DMS153 treated with DMSO at 0.1 percent for 48 hours (cell line): Measurements from ENCODE around the gene TPSD1.
"Not testable (repeated sequence)": the region's sequence is repeated elsewhere in the genome, so short reads cannot be mapped to it uniquely, and the experiment has no call there.

Experiments used
- DNase-seq: peaks from one replicate; lab custom pipeline; 2025; ENCODE audit not compliant: unreplicated experiment; lab: John Stamatoyannopoulos, UW

The TPSD1 gene

DNA sequence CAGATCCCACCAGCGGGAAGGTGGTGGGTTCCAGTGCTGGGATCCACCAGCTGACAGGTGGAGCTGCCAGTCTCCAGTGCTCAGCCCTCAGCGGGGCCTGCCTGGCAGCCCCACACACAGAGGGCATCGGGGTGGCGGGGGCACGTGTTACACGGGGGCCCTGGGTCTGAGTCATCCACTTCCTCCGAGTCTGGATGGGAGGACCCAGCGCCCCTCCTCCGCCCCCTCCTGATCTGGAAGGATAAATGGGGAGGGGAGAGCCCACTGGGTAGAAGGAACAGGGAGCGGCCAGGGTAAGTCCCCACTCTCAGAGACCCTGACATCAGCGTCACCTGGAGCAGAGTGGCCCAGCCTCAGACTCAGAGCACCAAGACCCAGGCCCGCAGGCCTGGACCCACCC, 15.4 kb upstream of the TPSD1 start, which contains the start of gene TPSAB1:
TPSAB1 (plus strand) TSS at position 270 of the 400 bp plus-strand sequence. CDS start 234 bp downstream, outside the sequence.
- DNase-seq: not testable (repeated sequence)

DNA sequence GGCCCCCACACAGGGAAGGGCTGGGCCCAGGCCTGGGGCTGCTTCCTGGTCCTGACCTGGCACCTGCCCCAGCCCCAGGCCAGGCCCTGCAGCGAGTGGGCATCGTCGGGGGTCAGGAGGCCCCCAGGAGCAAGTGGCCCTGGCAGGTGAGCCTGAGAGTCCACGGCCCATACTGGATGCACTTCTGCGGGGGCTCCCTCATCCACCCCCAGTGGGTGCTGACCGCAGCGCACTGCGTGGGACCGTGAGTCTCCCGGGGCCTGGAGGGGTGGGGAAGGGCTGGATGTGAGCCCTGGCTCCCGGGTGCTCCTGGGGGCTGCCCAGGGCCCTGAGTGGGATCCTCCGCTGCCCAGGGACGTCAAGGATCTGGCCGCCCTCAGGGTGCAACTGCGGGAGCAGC, 14.8 kb upstream of the TPSD1 start:
- not testable (repeated sequence) for DNase-seq

DNA sequence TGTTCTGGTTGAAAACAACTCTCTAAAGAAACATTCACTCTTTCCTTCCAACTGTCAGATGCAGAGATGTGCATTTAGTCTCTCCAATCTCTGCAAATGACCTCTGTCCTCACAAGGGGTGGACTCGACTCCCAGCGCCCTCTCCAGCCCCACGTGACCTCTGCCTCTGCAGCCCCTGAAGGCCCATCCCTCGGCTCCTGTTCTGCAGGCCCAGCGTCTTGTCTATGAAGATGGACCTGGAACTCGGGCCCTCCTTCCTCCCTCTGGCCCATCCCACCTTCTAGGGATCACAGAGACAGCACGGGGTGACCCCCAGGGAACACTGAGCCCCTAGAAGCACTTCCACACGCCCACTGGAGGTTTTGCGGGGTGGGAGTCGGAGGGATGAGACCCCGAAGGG, 12.5 kb upstream of the TPSD1 start:
- DNase-seq: not testable (repeated sequence)

DNA sequence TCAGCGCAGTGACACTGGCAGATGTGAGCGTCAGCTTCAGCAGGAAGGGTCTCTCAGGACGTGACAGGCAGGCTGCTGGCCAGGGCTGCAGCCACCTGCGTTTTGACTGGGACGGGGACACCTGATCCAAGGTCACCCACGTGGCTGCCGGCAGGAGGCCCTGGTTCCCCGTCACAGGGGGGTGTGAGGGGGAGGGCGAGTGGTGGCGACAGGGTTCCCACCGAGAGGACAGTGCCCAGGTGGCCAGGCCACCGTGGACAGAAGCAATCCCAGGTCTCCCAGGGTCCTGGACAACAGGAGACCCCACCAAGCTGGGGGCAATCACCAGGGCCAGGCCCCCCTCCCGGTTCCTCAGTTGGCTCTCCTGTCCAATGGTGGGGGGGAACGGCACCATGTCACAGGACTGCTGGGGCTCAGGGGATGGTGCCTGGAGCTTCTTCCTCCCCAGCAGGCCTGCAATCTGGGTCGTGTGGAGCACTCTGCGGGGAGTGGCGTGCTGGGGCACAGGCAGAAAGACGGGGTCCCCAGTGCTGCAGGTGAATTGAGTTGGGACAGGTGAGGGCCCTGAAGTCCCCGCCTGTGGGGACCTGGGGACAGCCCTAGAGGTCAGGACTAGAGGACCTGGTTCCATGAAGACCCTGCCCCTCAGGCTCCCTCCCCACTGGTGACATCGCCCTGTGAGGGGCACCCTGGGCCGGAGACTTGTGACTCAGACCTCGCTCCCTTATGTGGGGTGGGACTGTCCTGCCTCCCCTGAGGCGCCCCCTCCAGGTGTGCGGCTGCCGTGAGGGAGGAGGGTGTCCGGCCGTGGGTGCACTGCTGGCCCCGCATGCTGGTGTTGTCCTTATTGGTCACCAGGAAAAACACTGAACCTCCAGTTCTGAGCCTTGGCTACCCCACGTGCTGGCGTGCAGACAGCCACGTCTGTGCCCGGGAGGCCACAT, 11.7 kb upstream of the TPSD1 start:
- DNase-seq: not testable (repeated sequence)

DNA sequence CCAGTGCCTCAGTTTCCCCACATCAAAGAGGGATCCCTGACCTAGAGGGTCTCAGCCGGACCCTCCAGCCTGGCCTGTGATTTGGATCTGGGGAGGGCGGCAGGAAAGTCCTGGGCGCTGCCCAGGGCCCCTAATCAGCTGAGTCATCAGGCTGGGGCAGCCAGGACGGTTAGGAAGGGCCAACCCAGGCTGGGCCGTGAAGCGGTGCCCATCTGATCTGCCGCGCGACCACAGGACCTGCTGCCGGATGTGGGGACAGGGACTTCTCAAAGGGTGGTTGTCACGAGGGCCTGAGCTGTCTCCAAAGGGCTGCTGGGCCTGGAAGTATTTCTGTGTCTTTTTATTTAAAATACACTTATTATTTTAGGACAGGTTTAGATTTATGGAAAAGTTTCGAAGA, 11.0 kb upstream of the TPSD1 start:
- no peak for DNase-seq

DNA sequence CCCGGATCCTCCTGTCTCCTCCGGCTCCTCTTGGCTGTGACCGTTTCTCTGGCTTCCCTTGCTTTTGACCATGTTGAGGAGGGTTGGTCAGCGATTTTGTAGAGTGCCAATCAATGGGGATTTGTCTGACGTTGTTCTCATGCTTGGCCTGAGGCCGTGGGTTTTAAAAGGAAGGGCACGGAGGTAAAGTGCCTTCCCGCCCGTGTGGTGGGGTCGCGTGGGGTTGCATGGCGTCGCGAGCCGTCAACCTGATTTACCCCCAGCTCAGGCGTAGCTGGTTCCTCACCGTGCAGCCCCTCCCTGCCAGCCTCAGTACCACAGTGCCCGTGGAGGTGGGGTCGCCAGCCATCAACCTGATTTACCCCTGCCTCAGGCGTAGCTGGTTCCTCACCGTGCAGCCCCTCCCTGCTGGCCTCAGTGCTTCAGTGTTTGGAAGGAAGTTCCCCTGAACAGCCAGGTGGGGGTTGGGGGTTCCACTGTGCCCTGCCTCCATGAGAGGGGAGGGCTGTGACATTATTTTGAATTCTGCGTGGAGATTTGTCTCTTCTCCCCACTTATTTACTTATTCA, 10.3 kb upstream of the TPSD1 start:
- DNase-seq: no peak

DNA sequence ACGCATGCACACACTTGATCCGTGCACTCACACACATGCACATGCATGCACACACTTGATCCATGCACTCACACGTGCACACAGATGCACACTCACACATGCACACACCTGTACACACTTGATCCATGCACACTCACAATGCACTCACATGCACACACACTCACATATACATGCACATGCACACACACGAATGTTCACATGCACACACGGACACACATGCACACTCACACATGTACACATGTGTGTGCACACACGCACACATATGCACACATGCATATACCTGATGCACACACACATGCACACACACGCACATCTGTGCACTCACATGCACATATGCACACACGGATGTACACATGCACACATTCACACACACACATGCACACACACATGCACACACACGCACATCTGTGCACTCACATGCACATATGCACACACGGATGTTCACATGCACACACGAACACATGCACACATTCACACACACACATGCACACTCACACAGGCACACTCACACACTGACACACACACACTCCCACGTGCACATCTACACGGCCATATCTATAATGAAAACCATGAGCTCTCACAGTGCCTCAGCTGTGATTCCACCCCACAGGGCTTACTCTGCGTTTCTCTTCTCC, 7.8 kb upstream of the TPSD1 start:
- not testable (repeated sequence) for DNase-seq

DNA sequence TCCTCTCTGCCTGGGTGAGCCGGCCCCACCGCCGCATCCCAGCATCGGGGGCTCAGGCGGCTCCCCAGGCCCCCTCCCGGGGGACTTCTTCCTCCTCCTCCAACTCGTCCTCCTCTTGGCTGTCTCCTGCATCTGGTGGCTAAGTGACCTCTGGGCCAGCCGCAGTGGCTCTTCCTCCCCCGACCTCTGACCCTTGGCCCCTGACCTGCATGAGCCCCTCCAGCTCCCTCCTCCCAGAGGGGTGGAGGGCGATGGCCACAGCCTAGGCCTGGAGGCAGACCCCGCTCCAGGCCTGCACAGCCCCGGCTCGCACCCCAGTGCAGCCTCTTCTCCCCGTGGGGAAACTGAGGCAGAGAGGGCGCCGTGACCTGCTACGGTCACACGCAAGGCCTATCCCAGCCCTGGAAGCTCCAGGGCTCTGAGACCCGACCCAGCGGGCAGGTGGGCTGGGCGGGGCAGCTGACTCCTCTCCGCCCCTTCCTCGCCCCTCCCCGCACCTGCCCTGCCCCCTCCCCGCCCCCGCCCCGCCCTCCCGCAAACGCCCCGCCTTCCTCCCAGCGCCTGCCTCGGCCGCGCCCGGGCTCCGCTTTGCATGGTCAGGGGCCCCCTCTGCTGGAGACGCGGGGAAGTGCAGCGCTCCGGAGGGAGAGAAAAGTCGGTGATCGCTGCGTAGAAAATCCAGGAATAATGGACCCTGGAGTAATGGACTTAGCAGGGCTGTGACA, 6.7 kb upstream of the TPSD1 start:
- not testable (repeated sequence) for DNase-seq

DNA sequence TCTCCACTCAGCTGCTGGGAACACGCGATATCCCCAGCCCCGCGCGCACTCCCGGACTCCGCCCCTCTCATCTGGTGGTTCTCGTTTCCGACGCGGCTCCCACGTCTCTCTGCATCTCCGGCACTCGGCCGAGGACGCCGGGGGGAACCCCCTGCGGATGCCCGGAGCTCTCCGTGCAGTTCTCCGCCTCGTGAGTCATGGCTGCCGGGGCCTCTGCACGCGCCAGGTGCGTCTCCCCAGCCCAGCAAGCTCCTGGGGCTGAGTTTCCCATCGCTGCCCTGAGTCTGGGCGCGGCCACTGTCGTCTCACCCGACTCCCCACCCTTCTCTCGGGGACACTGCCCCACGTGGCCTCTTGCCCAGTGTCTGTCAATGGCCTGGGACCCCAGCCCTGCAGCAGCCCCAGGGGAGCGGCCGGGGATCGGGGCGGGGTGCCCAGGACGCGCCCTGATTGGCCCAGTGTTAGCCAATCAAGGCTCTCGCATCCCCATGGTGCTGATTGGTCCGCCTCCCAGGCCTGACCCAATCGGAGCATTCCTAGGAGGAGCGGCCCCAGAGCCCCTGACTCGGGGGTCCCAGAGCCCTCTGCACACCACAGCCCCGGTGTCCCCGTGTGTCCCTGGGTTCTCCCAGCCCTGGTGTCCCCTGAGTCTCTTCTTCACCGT, 2.0 kb upstream of the TPSD1 start:
- DNase-seq: not testable (repeated sequence)

DNA sequence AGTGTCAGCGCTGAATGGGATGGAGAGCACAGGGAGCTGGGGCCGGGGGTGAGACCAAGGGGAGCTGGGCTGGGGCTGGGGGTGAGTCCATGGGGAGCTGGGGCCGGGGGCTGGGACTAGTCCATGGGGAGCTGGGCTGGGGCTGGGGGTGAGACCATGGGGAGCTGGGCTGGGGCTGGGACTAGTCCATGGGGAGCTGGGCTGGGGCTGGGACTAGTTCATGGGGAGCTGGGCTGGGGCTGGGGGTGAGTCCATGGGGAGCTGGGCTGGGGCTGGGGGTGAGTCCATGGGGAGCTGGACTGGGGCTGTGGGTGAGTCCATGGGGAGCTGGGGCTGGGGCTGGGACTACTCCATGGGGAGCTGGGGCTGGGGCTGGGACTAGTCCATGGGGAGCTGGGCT, 1.0 kb upstream of the TPSD1 start:
- DNase-seq: not testable (repeated sequence)

DNA sequence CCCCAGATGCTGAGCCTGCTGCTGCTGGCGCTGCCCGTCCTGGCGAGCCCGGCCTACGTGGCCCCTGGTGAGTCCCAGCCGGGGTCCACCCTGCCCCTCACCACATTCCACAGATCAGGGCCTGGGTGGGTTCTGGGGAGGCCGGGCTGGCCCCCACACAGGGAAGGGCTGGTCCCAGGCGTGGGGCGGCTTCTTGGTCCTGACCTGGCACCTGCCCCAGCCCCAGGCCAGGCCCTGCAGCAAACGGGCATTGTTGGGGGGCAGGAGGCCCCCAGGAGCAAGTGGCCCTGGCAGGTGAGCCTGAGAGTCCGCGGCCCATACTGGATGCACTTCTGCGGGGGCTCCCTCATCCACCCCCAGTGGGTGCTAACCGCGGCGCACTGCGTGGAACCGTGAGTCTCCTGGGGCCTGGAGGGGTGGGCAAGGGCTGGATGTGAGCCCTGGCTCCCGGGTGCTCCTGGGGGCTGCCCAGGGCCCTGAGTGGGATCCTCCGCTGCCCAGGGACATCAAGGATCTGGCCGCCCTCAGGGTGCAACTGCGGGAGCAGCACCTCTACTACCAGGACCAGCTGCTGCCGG, 516 bp downstream of the TPSD1 start:
- DNase-seq: not testable (repeated sequence)

DNA sequence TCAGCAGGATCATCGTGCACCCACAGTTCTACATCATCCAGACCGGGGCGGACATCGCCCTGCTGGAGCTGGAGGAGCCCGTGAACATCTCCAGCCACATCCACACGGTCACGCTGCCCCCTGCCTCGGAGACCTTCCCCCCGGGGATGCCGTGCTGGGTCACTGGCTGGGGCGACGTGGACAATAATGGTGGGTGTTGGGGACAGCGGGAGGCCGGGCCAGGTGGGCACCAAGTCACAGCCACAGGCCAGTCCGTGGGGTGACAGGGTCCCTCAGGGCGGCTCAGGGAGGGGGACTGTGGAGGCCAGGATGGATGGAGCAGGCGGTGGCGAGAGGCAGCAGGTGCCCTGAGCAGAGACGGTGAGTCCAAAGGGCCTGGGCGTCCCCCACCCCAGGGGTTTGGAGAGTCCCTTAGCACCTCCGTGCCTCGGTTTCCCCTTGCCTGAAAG, 1.0 kb downstream of the TPSD1 start:
- no peak for DNase-seq

DNA sequence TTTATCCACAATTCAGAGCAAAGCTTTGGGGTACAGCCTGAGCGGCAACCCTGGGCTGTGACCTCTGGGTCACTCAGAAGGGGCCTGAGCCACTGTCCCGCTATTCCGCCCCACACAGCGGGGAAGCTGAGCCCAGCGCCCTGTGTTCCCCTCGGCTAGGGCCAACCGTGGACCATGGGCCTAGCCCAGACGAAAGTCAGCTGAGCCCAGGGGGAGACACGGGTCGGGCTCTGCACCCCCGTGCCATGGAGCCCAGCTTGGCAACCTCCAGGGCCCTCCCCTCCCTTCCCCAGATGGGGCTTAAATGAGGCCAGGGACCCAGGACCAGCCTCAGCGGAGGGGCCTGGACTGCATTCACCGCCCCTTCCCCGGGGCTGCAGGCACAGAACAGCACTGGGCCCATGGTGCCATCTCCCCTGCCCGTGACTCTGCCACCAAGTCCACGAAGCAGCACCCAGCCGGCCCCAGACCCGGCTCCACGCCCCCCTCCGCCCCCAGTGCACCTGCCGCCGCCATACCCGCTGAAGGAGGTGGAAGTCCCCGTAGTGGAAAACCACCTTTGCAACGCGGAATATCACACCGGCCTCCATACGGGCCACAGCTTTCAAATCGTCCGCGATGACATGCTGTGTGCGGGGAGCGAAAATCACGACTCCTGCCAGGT, 1.8 kb downstream of the TPSD1 start:
- DNase-seq: no peak

DNA sequence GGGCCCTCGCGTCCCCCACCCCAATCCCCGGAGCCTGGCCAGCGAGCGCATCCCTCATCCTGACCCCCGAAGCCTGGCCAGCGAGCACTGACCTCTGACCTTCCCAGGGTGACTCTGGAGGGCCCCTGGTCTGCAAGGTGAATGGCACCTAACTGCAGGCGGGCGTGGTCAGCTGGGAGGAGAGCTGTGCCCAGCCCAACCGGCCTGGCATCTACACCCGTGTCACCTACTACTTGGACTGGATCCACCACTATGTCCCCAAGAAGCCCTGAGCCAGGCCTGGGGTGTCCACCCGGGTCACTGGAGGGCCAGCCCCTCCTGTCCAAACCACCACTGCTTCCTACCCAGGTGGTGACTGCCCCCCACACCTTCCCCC, 2.3 kb downstream of the TPSD1 start:
- no peak for DNase-seq

DNA sequence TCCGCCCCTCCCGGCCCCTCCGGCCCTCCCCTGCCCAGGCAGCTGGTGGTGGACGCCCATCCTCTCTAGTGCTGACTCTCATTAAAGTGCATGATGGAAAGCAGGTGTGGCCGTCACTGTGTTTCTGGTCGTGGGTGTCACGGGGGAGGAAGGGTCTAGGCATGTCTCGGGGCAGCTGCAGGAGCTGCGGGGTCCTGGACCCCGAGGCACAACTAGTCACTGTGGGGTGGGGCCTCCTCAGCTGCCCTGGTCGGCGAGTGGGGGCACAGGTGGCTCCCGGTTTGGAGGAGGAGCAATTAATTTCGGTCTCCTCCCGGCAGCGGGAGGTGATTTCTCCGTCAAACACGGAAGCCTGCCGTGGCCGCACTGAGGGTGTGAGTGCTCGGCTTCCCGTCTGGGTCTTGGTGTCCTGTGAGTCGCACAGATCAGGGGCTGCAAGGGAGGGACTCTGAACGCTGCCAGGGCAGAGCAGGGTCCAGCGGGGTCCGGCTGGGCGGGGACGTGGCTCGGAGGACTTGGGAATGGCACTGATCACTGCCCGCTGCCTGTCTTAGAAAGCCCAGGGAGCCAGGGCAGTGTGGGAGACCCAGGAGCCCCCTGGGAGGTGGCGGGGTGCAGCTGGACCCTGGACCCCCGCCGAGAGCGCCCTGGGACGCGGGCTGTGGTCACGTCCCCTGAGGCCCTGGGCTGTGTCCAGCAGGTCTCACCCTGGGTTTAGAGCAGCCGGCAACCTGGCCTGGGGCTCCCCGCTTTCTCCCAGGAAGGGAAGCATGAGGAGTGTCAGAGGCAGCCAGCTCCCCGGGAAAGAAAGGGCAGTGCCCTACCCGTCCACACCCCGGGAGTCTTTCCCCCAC, 3.3 kb downstream of the TPSD1 start:
- DNase-seq: no peak

DNA sequence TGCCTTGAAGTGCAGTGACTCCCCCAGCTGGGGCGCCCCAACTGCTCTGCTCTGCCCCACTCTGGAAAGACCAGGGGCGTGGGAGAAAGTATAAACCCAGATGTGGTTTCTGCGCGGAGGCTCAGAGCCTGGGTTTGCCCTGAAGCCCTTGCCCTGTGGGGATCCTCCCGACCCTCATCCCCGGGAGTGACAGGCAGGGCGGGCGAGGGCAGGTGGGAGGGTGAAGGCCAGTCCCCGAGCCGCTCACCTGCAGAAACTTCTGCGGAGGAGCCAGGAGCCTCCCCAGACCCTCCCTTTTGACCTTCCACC, 3.8 kb downstream of the TPSD1 start:
- DNase-seq: no peak

DNA sequence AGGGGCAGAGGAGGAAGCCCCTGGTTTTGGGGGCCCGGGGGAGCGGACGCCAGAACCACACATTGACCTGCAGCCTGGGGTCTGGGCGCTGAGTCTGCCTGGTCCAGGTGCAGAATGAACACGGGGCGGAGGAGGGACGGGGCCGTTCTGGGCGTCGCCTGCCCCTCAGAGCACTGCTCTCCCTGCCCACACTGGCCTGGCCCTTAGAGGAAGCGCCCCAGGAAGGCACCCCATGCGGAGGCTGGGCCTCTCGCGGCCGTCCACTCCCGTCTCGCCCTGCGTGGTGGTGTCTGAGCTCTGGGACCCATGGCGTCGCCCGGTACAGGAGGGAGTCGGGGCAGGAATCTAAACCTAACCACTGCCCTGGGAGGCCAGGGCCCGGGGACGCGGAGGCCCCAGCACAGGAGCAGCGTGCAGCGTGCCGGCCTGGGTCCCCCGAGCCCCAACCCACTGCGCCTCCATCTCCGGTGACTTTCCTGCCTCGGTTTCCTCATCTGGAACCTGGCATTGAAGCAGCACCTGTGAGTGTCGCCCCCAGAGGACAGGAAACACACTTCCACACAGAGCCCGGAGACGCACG, 4.3 kb downstream of the TPSD1 start:
- DNase-seq: no peak

DNA sequence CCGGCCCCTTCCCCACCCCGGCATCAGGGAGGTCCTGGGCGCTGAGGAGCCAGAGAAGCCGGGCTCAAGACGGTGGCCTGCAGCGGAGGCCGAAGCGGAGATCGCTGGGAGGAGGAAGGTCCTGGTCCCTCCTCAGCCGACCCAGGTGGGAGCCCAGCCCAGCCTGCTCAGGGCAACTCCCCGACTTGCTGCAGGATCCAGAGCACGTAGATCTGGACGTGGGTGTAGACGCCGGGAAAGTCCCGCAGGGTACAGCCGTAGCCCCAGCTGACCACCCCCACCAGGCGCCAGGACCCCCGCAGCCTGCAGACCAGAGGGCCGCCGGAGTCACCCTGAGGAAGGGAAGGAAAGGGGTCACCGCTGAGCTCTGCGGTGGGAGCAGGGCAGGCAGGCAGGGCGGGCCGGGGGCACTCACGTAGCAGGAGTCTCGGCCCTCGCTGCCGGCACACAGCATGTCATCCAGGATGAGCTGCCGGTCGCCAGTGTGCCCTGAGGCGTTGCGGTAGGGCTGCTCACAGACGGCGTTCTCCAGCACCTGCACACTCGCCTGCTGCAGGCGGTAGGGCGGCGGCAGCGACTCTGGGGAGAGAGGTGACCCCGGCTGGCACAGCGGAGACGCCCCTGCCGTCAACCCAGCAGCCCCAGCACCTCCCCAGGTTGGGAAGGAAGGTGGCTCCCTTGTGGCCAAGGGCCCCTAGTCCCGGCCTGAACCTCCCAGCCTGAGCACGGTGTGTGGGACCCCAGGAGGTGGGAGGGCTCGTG, 5.4 kb downstream of the TPSD1 start:
- no peak for DNase-seq
